Activated CD4-positive, alpha-beta memory T cell treated with anti-CD3 and anti-CD28 coated beads for 36 hours (primary cell): Measurements from ENCODE around the gene LCLAT1. TPM values are rescaled to one million over a fixed set of nuclear protein-coding genes. Genes with fewer than 3 reads are reported as not detected.

Source experiments
- CTCF ChIA-PET: fragments of 350-600 bp; sonication (Branson Sonifier 250); formaldehyde crosslinking; loops from one replicate; lab custom pipeline; 2021; ENCODE audit warnings: antibody characterized with exemption, inconsistent platforms; lab: Charles Lee
- POLR2A ChIA-PET: fragments of 350-600 bp; sonication (Branson Sonifier 250); formaldehyde crosslinking; loops from one replicate; lab custom pipeline; 2021; ENCODE audit warnings: antibody characterized with exemption; lab: Charles Lee
- DNase-seq: peaks from one replicate; pipeline ENCODE4 v3.0.0-alpha.2; 2020
- H3K27ac Mint-ChIP-seq: one replicate; pipeline ENCODE4 v1.8.0; 2021; ENCODE audit warnings: mixed read lengths
- H3K27me3 Mint-ChIP-seq: one replicate; pipeline ENCODE4 v1.8.0; 2021; ENCODE audit warnings: mixed read lengths
- H3K36me3 Mint-ChIP-seq: one replicate; pipeline ENCODE4 v1.8.0; 2021; ENCODE audit warnings: mixed read lengths
- H3K4me1 Mint-ChIP-seq: one replicate; pipeline ENCODE4 v1.8.0; 2021; ENCODE audit warnings: low read depth, mixed read lengths
- H3K4me3 Mint-ChIP-seq: one replicate; pipeline ENCODE4 v1.8.0; 2021; ENCODE audit warnings: mild to moderate bottlenecking, mixed read lengths
- H3K9me3 Mint-ChIP-seq: one replicate; pipeline ENCODE4 v1.8.0; 2021; ENCODE audit warnings: mixed read lengths
- intact Hi-C: fragments of 100-400 bp; cut with micrococcal nuclease; formaldehyde crosslinking; loops from one replicate; pipeline ENCODE4 v1.15.1; 2023
- total RNA-seq, 2 experiments: library from RNA; stranded (reverse); gene quantifications; one replicate each; pipeline ENCODE4 v1.2.3, GENCODE V29; 2021

The LCLAT1 gene
- total RNA-seq, 2 experiments from 2014 or later = 21.5 to 24.3 TPM

DNA sequence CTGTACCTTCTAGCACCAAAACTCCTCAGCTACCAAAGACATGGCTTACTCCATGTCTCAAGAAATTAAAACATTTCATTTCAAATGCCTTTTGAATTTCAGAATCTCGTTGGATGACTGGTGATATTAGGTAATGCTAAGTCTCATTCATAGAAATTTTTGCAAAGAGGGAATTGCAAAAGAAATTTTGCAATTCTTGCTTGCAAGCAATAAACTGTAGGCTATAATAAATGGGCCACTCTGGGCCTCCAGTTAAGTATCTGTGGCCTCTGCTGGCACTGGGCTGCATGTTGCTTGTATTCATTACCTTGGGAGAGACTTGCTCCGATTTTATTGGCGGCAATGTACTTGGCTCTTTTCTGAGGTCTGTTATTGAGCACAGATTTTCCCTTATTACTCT, 2.8 kb upstream of the LCLAT1 start:
- Mint-ChIP-seq H3K4me3 (no peak overlapping the region), H3K27ac (no peak overlapping the region), H3K4me1 (peaks cover 26% of the 10 kb centered on the region), H3K9me3 (no peaks in the 10 kb centered on the region), H3K36me3 (peaks cover 3% of the 10 kb centered on the region), H3K27me3 (no peaks in the 10 kb centered on the region)
- intact Hi-C loops = loop anchor here (10.0 kb wide), 1 partner anchor 1621 kb away; the partner anchor contains the start of gene SPAST
- ChIA-PET POLR2A (no interaction called here), CTCF (no interaction called here)
- no peak for DNase-seq

DNA sequence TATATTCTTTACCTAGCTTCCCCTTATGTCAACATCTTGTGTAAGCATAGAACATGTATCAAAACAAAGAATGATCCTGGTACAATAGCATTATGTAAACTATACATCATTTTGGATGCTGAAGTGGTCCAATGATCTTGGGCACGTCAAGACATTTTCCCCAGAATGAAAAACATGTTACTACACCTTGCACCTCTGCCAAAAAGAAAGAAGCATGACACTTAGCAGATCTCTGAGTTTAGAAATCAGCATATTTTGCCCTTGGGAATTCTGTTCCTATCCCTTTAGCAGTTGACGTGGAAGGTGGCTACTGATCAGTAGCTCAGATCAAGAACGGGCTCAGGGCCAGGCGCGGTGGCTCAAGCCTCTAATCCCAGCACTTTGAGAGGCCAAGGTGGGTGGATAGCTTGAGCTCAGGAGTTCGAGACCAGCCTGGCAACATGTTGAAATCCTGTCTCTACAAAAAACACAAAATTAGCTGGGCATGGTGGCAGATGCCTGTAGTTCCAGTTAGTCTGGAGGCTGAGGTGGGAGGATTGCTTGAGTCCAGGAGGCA, 1.7 kb upstream of the LCLAT1 start:
- ChIA-PET CTCF (interaction anchor here (0.7 to 2.3 kb wide), 2 partner anchors 181 to 281 kb away, joined by 4 to 10 read pairs; no protein-coding TSS in a partner anchor), POLR2A (interaction anchor here (3.5 to 4.3 kb wide), 2 partner anchors 24 to 214 kb away, joined by 29 to 33 read pairs; partner anchors contain the start of gene LBH)
- no peak overlapping the region for H3K4me3 Mint-ChIP-seq
- no peak for DNase-seq
- no peaks in the 10 kb centered on the region for H3K27me3 Mint-ChIP-seq
- peaks cover 17% of the 10 kb centered on the region for H3K4me1 Mint-ChIP-seq
- H3K9me3 Mint-ChIP-seq = no peaks in the 10 kb centered on the region
- intact Hi-C loops = loop anchor here (5.0 to 10.0 kb wide), 2 partner anchors 298 to 1619 kb away; partner anchors contain the start of genes SPAST and YPEL5
- no peak overlapping the region for H3K27ac Mint-ChIP-seq
- H3K36me3 Mint-ChIP-seq = peaks cover 3% of the 10 kb centered on the region

DNA sequence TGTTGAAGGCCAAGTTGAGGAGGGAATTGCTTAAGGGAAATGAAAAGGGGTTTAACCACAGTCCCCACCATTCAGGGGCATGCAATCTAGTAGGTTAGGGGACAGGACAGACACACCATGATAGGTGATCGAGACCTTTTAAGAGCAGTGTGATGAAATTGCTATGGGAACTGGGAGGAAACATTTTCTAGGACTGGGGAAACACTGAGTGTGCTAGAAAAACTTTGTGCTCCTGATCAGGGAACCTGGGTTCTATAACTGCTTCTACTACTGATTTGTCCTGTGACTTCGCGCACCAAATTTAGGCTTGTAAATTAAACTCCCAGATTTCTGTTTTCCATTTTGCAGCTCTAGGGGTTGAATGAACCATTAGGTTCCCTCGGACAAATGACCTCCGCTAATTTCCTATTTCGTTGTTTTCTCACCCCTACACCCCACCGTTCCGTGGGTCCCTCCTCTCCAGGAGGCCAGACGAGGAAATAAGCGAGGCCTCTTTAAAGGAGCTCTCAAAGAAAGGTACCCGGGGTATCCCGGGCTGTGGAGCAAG, 371 bp upstream of the LCLAT1 start:
- Mint-ChIP-seq H3K27ac (peak overlapping the region; percentile 95), H3K4me1 (peaks cover 24% of the 10 kb centered on the region), H3K9me3 (no peaks in the 10 kb centered on the region), H3K27me3 (no peaks in the 10 kb centered on the region), H3K4me3 (peak overlapping the region; percentile 88), H3K36me3 (peaks cover 3% of the 10 kb centered on the region)
- DNase-seq = no peak
- ChIA-PET CTCF (interaction anchor here (0.5 to 2.3 kb wide), 13 partner anchors 8 to 282 kb away, joined by 3 to 12 read pairs (median 3); no protein-coding TSS in a partner anchor), POLR2A (interaction anchor here (0.6 to 4.3 kb wide), 11 partner anchors 15 to 300 kb away, joined by 3 to 33 read pairs (median 8); partner anchors contain the start of genes LBH and YPEL5)
- intact Hi-C loops = loop anchor here (1.0 to 10.0 kb wide), 5 partner anchors 24 to 1618 kb away; partner anchors contain the start of genes SPAST and YPEL5

DNA sequence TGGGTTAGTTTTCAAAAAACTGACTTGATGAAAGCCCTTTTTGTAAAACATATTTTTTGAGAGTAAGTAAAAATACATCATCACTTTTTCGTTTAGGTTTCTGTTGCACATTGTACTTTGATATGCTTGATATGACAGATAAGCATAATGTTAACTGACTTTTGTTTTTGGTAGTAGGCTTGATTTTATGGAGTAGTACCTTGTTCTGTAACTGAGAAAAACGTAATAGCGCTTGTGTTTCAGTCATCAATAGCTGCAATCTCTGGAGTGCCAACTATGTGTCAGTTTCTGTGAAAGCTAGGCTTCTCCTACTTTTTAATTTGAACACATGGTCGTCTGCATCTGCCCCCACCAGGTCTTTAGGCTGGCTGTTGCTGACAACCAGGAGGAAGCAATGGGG, 1.3 kb downstream of the LCLAT1 start:
- ChIA-PET POLR2A (interaction anchor here (2.5 to 4.3 kb wide), 4 partner anchors 26 to 302 kb away, joined by 10 to 33 read pairs (median 22); partner anchors contain the start of genes LBH and YPEL5), CTCF (interaction anchor here (1.0 to 1.7 kb wide), 3 partner anchors 26 to 263 kb away, joined by 3 to 5 read pairs (median 4); no protein-coding TSS in a partner anchor)
- H3K36me3 Mint-ChIP-seq = peaks cover 3% of the 10 kb centered on the region
- no peaks in the 10 kb centered on the region for H3K27me3 Mint-ChIP-seq
- intact Hi-C loops = loop anchor here (1.0 to 10.0 kb wide), 4 partner anchors 38 to 1616 kb away; partner anchors contain the start of genes SPAST and YPEL5
- H3K4me3 Mint-ChIP-seq = peak overlapping the region; percentile 88
- peaks cover 23% of the 10 kb centered on the region for H3K4me1 Mint-ChIP-seq
- no peaks in the 10 kb centered on the region for H3K9me3 Mint-ChIP-seq
- DNase-seq = peak; percentile 22
- peak overlapping the region; percentile 95 for H3K27ac Mint-ChIP-seq

DNA sequence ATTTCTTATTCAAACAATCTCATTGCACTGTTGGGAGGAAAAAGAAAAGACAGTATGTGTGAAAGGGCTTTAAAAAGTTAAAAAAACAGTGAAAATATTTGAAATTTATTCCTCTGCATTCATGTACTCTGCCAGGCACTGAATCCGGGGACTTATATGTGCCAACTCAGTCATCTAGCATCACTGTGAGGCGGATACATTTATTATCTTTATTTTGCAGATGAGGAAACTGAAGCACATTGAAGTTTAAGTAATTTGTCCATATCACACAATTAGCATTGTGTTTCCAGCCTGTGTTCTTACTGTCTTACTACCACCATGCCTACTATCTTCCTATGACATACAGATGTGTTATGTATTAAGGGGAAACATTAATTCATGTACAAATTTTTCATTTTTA, 1.8 kb downstream of the LCLAT1 start:
- CTCF ChIA-PET = interaction anchor here (1.0 to 2.0 kb wide), 4 partner anchors 27 to 263 kb away, joined by 3 to 10 read pairs (median 4); no protein-coding TSS in a partner anchor
- intact Hi-C loops = loop anchor here (1.0 to 10.0 kb wide), 4 partner anchors 39 to 1616 kb away; partner anchors contain the start of genes SPAST and YPEL5
- Mint-ChIP-seq H3K9me3 (no peaks in the 10 kb centered on the region), H3K27ac (peak overlapping the region; percentile 95), H3K36me3 (peaks cover 3% of the 10 kb centered on the region), H3K4me3 (peak overlapping the region; percentile 88), H3K4me1 (peaks cover 23% of the 10 kb centered on the region), H3K27me3 (no peaks in the 10 kb centered on the region)
- POLR2A ChIA-PET = interaction anchor here (2.5 to 4.3 kb wide), 4 partner anchors 27 to 302 kb away, joined by 10 to 33 read pairs (median 22); partner anchors contain the start of genes LBH and YPEL5
- DNase-seq = no peak

DNA sequence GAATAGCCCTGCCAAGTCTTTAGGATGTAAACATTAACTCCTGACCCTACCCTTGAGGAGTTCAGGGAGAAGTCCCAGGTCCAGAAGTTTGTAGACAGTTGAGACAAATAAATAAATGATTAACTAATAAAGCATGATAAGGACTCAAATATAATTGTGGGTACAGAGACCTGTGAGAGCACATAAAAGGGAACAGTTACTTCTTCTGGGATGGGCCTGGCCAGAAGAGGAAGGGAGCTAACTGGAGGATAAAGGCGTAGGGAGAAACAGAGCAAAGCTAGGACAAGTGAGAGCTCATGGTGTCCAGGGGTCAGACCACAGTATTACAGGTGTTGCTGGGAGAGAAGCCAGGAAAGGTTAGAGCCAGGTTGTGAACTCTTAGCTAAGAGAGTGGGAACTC, 3.0 kb downstream of the LCLAT1 start:
- CTCF ChIA-PET = interaction anchor here (0.9 to 2.0 kb wide), 2 partner anchors 241 to 286 kb away, joined by 3 to 10 read pairs; no protein-coding TSS in a partner anchor
- Mint-ChIP-seq H3K9me3 (no peaks in the 10 kb centered on the region), H3K4me1 (peaks cover 23% of the 10 kb centered on the region), H3K27ac (no peak overlapping the region), H3K27me3 (no peaks in the 10 kb centered on the region), H3K4me3 (no peak overlapping the region), H3K36me3 (peaks cover 5% of the 10 kb centered on the region)
- intact Hi-C loops = no loop called here
- no peak for DNase-seq
- POLR2A ChIA-PET = no interaction called here

DNA sequence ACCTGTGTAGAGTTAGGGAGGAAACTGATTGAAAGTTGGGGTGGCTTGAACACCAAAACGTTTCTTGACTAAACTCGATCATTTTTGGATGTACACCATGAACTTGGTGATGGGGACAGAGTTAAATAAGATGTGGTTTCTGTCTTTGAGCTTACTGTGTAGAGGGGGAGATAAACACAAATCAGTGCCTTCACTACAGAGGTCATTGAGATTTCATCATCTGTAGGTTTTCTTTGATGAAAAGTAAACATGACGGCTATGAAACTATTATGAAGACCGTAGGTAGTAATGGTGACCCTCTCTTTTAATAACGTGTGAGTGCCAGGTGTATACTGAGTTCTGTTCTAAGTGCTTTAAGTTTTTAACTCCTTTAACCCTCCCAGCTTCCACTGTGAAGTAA, 6.5 kb downstream of the LCLAT1 start:
- DNase-seq = no peak
- Mint-ChIP-seq H3K4me1 (peaks cover 36% of the 10 kb centered on the region), H3K9me3 (no peaks in the 10 kb centered on the region), H3K27me3 (no peaks in the 10 kb centered on the region), H3K36me3 (peaks cover 4% of the 10 kb centered on the region), H3K27ac (no peak overlapping the region), H3K4me3 (no peak overlapping the region)
- POLR2A ChIA-PET = interaction anchor here (0.5 kb wide), 1 partner anchor 89 kb away, joined by 3 read pairs; no protein-coding TSS in a partner anchor
- CTCF ChIA-PET = no interaction called here
- intact Hi-C loops = no loop called here

DNA sequence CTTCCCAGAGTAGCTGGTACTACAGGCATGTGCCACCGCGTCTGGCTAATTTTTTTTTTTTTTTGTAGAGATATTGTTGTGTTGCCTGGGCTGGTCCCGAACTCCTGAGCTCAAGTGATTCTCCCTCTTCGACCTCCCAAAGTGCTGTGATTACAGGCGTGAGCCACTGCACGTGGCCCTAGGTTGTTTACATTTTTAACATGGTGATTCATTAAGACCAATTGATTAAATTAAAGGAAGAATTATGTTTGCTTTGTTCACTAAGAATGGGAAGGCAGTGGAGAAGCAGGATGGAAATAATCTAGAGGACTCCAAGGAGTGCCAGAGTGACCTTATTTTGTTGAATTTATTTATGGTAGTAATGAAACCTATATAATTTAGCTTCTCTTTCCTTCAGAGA, 7.5 kb downstream of the LCLAT1 start:
- Mint-ChIP-seq H3K36me3 (peaks cover 2% of the 10 kb centered on the region), H3K27me3 (no peaks in the 10 kb centered on the region), H3K27ac (no peak overlapping the region), H3K9me3 (no peaks in the 10 kb centered on the region), H3K4me3 (no peak overlapping the region), H3K4me1 (peaks cover 32% of the 10 kb centered on the region)
- ChIA-PET POLR2A (no interaction called here), CTCF (interaction anchor here (1.1 kb wide), 1 partner anchor 289 kb away, joined by 3 read pairs; no protein-coding TSS in a partner anchor)
- DNase-seq = no peak
- intact Hi-C loops = no loop called here

DNA sequence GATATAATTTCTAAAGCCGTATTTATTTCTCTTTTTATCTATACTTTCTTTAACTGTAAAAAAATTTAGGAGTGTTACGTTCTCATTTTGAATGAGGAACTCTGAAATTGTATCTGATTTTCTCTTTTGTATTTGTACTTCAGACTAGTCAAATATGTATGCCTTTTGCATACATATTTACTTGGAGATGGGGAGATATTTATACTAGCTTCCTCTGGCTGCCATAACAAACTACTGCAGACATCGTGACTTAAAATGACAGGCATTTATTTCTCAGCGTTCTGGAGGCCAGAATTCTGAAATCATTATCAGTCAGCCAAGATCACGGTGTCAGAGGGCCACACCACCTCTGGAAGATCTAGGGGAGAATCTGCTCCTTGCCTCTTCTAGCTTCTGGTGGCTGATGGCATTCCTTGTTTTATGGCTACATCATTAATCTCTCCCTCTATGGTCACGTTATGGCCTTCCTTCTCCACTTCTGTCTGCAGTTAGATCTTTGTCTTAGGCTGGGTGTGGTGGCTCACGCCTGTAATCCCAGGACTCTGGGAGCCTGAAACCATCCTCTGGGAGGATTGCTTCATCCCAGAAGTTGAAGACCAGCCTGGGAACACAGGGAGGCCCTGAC, 8.2 kb downstream of the LCLAT1 start:
- intact Hi-C loops = no loop called here
- Mint-ChIP-seq H3K4me3 (no peak overlapping the region), H3K36me3 (peaks cover 4% of the 10 kb centered on the region), H3K4me1 (peaks cover 35% of the 10 kb centered on the region), H3K27ac (no peak overlapping the region), H3K9me3 (no peaks in the 10 kb centered on the region), H3K27me3 (no peaks in the 10 kb centered on the region)
- CTCF ChIA-PET = interaction anchor here (1.1 kb wide), 1 partner anchor 290 kb away, joined by 3 read pairs; no protein-coding TSS in a partner anchor
- no peak for DNase-seq
- POLR2A ChIA-PET = interaction anchor here (0.6 kb wide), 1 partner anchor 35 kb away, joined by 7 read pairs; no protein-coding TSS in a partner anchor

DNA sequence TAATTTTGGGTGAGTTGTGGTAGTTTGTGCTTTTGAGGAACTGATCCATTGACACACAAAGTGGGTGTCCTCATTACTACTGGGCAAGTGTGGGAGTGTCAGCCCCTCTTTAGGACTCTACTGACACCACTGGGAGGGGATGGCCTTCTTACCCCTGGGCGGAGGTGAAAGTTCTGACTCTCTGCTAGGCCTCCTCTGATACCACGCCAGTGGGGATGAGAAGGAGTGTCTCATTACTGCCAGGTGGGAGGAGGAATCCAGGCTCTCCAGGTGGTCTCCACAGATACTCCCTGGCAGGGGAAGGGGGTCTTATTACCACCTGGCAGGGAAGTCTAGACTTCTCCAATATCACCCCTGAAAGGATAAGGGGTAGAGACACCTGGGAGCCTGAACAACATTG, 9.1 kb downstream of the LCLAT1 start:
- ChIA-PET CTCF (interaction anchor here (1.3 kb wide), 1 partner anchor 291 kb away, joined by 6 read pairs; no protein-coding TSS in a partner anchor), POLR2A (no interaction called here)
- Mint-ChIP-seq H3K4me3 (no peak overlapping the region), H3K27me3 (no peaks in the 10 kb centered on the region), H3K36me3 (peaks cover 7% of the 10 kb centered on the region), H3K27ac (no peak overlapping the region), H3K4me1 (peaks cover 32% of the 10 kb centered on the region), H3K9me3 (peaks cover 2% of the 10 kb centered on the region)
- DNase-seq = no peak
- intact Hi-C loops = no loop called here

DNA sequence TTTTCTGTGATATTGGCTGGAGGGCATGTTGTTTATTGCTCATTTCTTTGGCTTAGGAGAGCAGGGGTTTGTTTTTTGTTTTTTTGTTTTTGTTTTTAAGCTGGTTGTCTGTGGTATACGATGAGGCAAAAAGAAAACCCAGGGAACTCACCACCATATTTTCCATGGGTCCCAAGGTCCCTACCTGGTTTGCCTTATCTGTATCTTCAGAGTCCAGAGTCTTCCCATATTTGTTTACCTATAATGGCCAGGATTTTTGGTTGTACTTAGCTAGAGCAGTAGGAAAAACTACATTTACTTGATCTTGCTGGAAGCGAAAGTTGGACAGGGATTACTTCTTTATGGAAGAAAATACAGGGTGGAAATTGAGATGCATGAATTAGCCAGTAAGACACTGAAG, 9.5 kb downstream of the LCLAT1 start:
- ChIA-PET CTCF (interaction anchor here (1.3 kb wide), 1 partner anchor 292 kb away, joined by 6 read pairs; no protein-coding TSS in a partner anchor), POLR2A (no interaction called here)
- intact Hi-C loops = no loop called here
- Mint-ChIP-seq H3K4me1 (peaks cover 29% of the 10 kb centered on the region), H3K27me3 (no peaks in the 10 kb centered on the region), H3K36me3 (peaks cover 12% of the 10 kb centered on the region), H3K27ac (no peak overlapping the region), H3K4me3 (no peak overlapping the region), H3K9me3 (peaks cover 2% of the 10 kb centered on the region)
- DNase-seq = no peak
